ENCODE data around the gene ETV6. TPM values are rescaled to one million over a fixed set of nuclear protein-coding genes. Genes with fewer than 3 reads are reported as not detected.
A peak's percentile ranks its signal among the peaks of the same experiment; 100 is the strongest.
"Not testable (repeated sequence)": the region's sequence is repeated elsewhere in the genome, so short reads cannot be mapped to it uniquely, and the experiment has no call there.

ETV6 gene
- polyA plus RNA-seq, 3 donors, result 6.8 to 45.1 (median 11.7) TPM

GRCh38 chr12:11678781-11679180, 29.3 kb downstream of the ETV6 start:
- H3K4me1 Mint-ChIP-seq, result peaks cover 77% of the 10 kb centered on the region
- Histone ChIP-seq H3K4me2 (replicated peaks; ENCODE audit: extremely low read depth, low read length, poor library complexity, severe bottlenecking) (no peak overlapping the region), H3K27ac (ENCODE audit: low read depth in 1 of 2, low read length in 2 of 2) (peak overlapping the region in 1 of 2 donors; percentile 13), H4K20me1 (ENCODE audit: insufficient read depth, low read length) (peaks cover 85% of the 10 kb centered on the region), H3K27me3 (ENCODE audit: control insufficient read depth in 2 of 2, insufficient read depth in 2 of 2, low read length in 2 of 2) (no peaks in the 10 kb centered on the region), H3K36me3 (replicated peaks in 1 of 2; ENCODE audit: control insufficient read depth in 1 of 2, insufficient read depth in 2 of 2, low read length in 2 of 2) (peaks cover 8 to 19% of the 10 kb centered on the region in 2 donors), H3K9me3 (replicated peaks in 1 of 2; ENCODE audit: control insufficient read depth in 1 of 2, insufficient read depth in 1 of 2, low read length in 2 of 2) (no peaks in the 10 kb centered on the region), H2AFZ (ENCODE audit: insufficient read depth, low read depth, low read length, poor library complexity, severe bottlenecking) (no peak overlapping the region), H3K4me3 (replicated peaks in 1 of 3; ENCODE audit: low read depth in 2 of 3, low read length in 3 of 3) (no peak overlapping the region), H3K79me2 (ENCODE audit: insufficient read depth, low read length) (peaks cover 100% of the 10 kb centered on the region), H3K4me1 (ENCODE audit: control insufficient read depth in 1 of 2, insufficient read depth in 2 of 2, low read length in 2 of 2) (peaks cover 20 to 38% of the 10 kb centered on the region in 2 donors), H3K9ac (ENCODE audit: insufficient read depth, low read length, poor library complexity, severe bottlenecking) (no peak overlapping the region)
- H3K36me3 Mint-ChIP-seq, result peaks cover 28 to 39% of the 10 kb centered on the region in 2 donors
- TF ChIP-seq CTCF (IDR thresholded peaks at IDR 0.05), result no peak
- H3K9me3 Mint-ChIP-seq, result peaks cover 0 to 2% (median 0%) of the 10 kb centered on the region in 7 donors
- H3K4me3 Mint-ChIP-seq, result no peak overlapping the region
- intact Hi-C loops (cut with micrococcal nuclease), result loop anchor here in 1 of 2 donors (5.0 kb wide), 1 partner anchor 34 kb away; no protein-coding TSS in a partner anchor
- WGBS (ENCODE audit: insufficient coverage), result no CpG with 5 or more reads among the region's 3 CpGs
- no peaks in the 10 kb centered on the region for H3K27me3 Mint-ChIP-seq (ENCODE audit: low read depth in 3 of 3)
- DNase-seq, result no peak
- H3K27ac Mint-ChIP-seq, result peak overlapping the region in 1 of 7 donors; percentile 8

DNA sequence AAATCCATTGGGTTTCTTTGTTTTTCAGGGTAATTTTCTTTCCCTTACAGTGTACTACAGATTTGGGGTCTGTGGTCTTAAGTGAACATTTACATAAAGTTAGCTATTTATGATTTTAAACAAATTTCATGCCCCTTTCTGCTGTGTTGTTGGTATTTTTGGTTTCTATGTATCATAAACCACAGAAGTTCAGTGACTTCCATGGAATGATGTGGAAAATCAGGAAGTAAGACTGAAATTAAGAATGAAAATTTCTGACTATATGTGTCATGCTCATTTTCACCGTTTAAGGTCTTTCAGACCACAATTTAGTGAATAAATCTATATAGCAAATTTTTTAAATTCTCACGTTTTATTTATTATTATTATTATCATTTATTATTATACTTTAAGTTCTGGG, 31.7 kb downstream of the ETV6 start:
- H3K9ac ChIP-seq (ENCODE audit: insufficient read depth, low read length, poor library complexity, severe bottlenecking), result no peak overlapping the region
- no peak for DNase-seq
- TF ChIP-seq CTCF (IDR thresholded peaks at IDR 0.05), result no peak
- H3K9me3 ChIP-seq (replicated peaks in 1 of 2; ENCODE audit: control insufficient read depth in 1 of 2, insufficient read depth in 1 of 2, low read length in 2 of 2), result no peaks in the 10 kb centered on the region
- H3K4me3 Mint-ChIP-seq, result no peak overlapping the region
- peaks cover 0 to 2% (median 0%) of the 10 kb centered on the region in 7 donors for H3K9me3 Mint-ChIP-seq
- no peak overlapping the region for H3K4me2 ChIP-seq (replicated peaks; ENCODE audit: extremely low read depth, low read length, poor library complexity, severe bottlenecking)
- WGBS (ENCODE audit: insufficient coverage), result no CpG with 5 or more reads among the region's 2 CpGs
- peaks cover 26 to 38% of the 10 kb centered on the region in 2 donors for H3K36me3 Mint-ChIP-seq
- H3K27me3 ChIP-seq (ENCODE audit: control insufficient read depth in 2 of 2, insufficient read depth in 2 of 2, low read length in 2 of 2), result no peaks in the 10 kb centered on the region
- peaks cover 100% of the 10 kb centered on the region for H3K79me2 ChIP-seq (ENCODE audit: insufficient read depth, low read length)
- intact Hi-C loops (cut with micrococcal nuclease), result no loop called here
- no peak overlapping the region for H3K4me3 ChIP-seq (replicated peaks in 1 of 3; ENCODE audit: low read depth in 2 of 3, low read length in 3 of 3)
- H3K27me3 Mint-ChIP-seq (ENCODE audit: low read depth in 3 of 3), result peaks cover 0 to 2% (median 0%) of the 10 kb centered on the region in 3 donors
- H2AFZ ChIP-seq (ENCODE audit: insufficient read depth, low read depth, low read length, poor library complexity, severe bottlenecking), result no peak overlapping the region
- H3K4me1 ChIP-seq (ENCODE audit: control insufficient read depth in 1 of 2, insufficient read depth in 2 of 2, low read length in 2 of 2), result peaks cover 28 to 38% of the 10 kb centered on the region in 2 donors
- no peak overlapping the region for H3K27ac Mint-ChIP-seq
- peaks cover 82% of the 10 kb centered on the region for H4K20me1 ChIP-seq (ENCODE audit: insufficient read depth, low read length)
- no peak overlapping the region for H3K27ac ChIP-seq (ENCODE audit: low read depth in 1 of 2, low read length in 2 of 2)
- peaks cover 77% of the 10 kb centered on the region for H3K4me1 Mint-ChIP-seq
- H3K36me3 ChIP-seq (replicated peaks in 1 of 2; ENCODE audit: control insufficient read depth in 1 of 2, insufficient read depth in 2 of 2, low read length in 2 of 2), result peaks cover 8 to 19% of the 10 kb centered on the region in 2 donors

- H3K4me3 ChIP-seq (replicated peaks in 1 of 3; ENCODE audit: low read depth in 2 of 3, low read length in 3 of 3); H2AFZ ChIP-seq (ENCODE audit: insufficient read depth, low read depth, low read length, poor library complexity, severe bottlenecking); intact Hi-C loops (cut with micrococcal nuclease); H3K9me3 Mint-ChIP-seq; DNase-seq; H3K27me3 ChIP-seq (ENCODE audit: control insufficient read depth in 2 of 2, insufficient read depth in 2 of 2, low read length in 2 of 2); H3K27me3 Mint-ChIP-seq (ENCODE audit: low read depth in 3 of 3); H3K27ac ChIP-seq (ENCODE audit: low read depth in 1 of 2, low read length in 2 of 2); H3K27ac Mint-ChIP-seq; H3K4me3 Mint-ChIP-seq; H3K9me3 ChIP-seq (replicated peaks in 1 of 2; ENCODE audit: control insufficient read depth in 1 of 2, insufficient read depth in 1 of 2, low read length in 2 of 2); H3K4me2 ChIP-seq (replicated peaks; ENCODE audit: extremely low read depth, low read length, poor library complexity, severe bottlenecking); H3K9ac ChIP-seq (ENCODE audit: insufficient read depth, low read length, poor library complexity, severe bottlenecking): not testable (repeated sequence)
- Histone ChIP-seq H3K79me2 (ENCODE audit: insufficient read depth, low read length) (peaks cover 100% of the 10 kb centered on the region), H3K36me3 (replicated peaks in 1 of 2; ENCODE audit: control insufficient read depth in 1 of 2, insufficient read depth in 2 of 2, low read length in 2 of 2) (peaks cover 8 to 19% of the 10 kb centered on the region in 2 donors), H3K4me1 (ENCODE audit: control insufficient read depth in 1 of 2, insufficient read depth in 2 of 2, low read length in 2 of 2) (peaks cover 33 to 43% of the 10 kb centered on the region in 2 donors), H4K20me1 (ENCODE audit: insufficient read depth, low read length) (peaks cover 80% of the 10 kb centered on the region)
- Mint-ChIP-seq H3K36me3 (peaks cover 26 to 34% of the 10 kb centered on the region in 2 donors), H3K4me1 (peaks cover 78% of the 10 kb centered on the region)
- no CpG with 5 or more reads among the region's 3 CpGs for WGBS (ENCODE audit: insufficient coverage)
Measured at GRCh38 chr12:11681695-11682094, 32.2 kb downstream of the ETV6 start.

Data from CD14-positive monocyte (primary cell).